ENCODE data around the gene VPS35. TPM values are rescaled to one million over a fixed set of nuclear protein-coding genes. Genes with fewer than 3 reads are reported as not detected.
"Not testable (repeated sequence)": the region's sequence is repeated elsewhere in the genome, so short reads cannot be mapped to it uniquely, and the experiment has no call there.

VPS35 gene
- total RNA-seq, 1 experiment from 2014 or later = 66.1 TPM

- no peak for DNase-seq (ENCODE audit: low read depth)
Measured at GRCh38 chr16:46713634-46714033, 24.7 kb upstream of the VPS35 start.

GRCh38 chr16:46712911-46713310 is 23.9 kb upstream of the VPS35 start:
- DNase-seq (ENCODE audit: low read depth) = no peak

GRCh38 chr16:46711106-46712058 is 22.4 kb upstream of the VPS35 start:
- no peak for DNase-seq (ENCODE audit: low read depth)

GRCh38 chr16:46709469-46710005 is 20.6 kb upstream of the VPS35 start:
- no peak for DNase-seq (ENCODE audit: low read depth)

GRCh38 chr16:46706642-46707041 is 17.7 kb upstream of the VPS35 start:
- no peak for DNase-seq (ENCODE audit: low read depth)

- no peak for DNase-seq (ENCODE audit: low read depth)
Measured at GRCh38 chr16:46702030-46702429, 13.1 kb upstream of the VPS35 start.

- DNase-seq (ENCODE audit: low read depth) = no peak
Measured at GRCh38 chr16:46701615-46702014, 12.6 kb upstream of the VPS35 start.

GRCh38 chr16:46700048-46700447 is 11.1 kb upstream of the VPS35 start:
- no peak for DNase-seq (ENCODE audit: low read depth)

GRCh38 chr16:46696957-46697356 is 8.0 kb upstream of the VPS35 start:
- no peak for DNase-seq (ENCODE audit: low read depth)

GRCh38 chr16:46695937-46696336 is 7.0 kb upstream of the VPS35 start:
- DNase-seq (ENCODE audit: low read depth) = no peak

GRCh38 chr16:46693598-46693997 is 4.6 kb upstream of the VPS35 start:
- no peak for DNase-seq (ENCODE audit: low read depth)

GRCh38 chr16:46691726-46692125 is 2.7 kb upstream of the VPS35 start:
- no peak for DNase-seq (ENCODE audit: low read depth)

- no peak for DNase-seq (ENCODE audit: low read depth)
Measured at GRCh38 chr16:46690281-46691178, 1.6 kb upstream of the VPS35 start.

- DNase-seq (ENCODE audit: low read depth) = peak; percentile 92
Measured at GRCh38 chr16:46689365-46690280, 645 bp upstream of the VPS35 start, which contains the start of gene ORC6. TSS of gene ORC6 (plus strand) at chr16:46689659. CDS start at chr16:46689706, 47 bp downstream.

- no peak for DNase-seq (ENCODE audit: low read depth)
Measured at GRCh38 chr16:46688101-46688653, 801 bp downstream of the VPS35 start.

GRCh38 chr16:46687486-46687885 is 1.5 kb downstream of the VPS35 start:
- no peak for DNase-seq (ENCODE audit: low read depth)

GRCh38 chr16:46686815-46687473 is 2.0 kb downstream of the VPS35 start:
- no peak for DNase-seq (ENCODE audit: low read depth)

GRCh38 chr16:46681867-46682266 is 7.1 kb downstream of the VPS35 start:
- not testable (repeated sequence) for DNase-seq (ENCODE audit: low read depth)

- DNase-seq (ENCODE audit: low read depth) = not testable (repeated sequence)
Measured at GRCh38 chr16:46677943-46678342, 11.0 kb downstream of the VPS35 start.
